HepG2 (cell line): ENCODE data around the gene KANK3. TPM values are rescaled to one million over a fixed set of nuclear protein-coding genes. Genes with fewer than 3 reads are reported as not detected.

Experiments used
- ATRX ChIP-seq: sonication (generic); formaldehyde crosslinking; IDR thresholded peaks from 2 replicates; pipeline ENCODE4 v1.4.0; 2020; ENCODE audit warnings: missing genetic modification reagents, borderline replicate concordance
- BATF2 ChIP-seq: sonication (generic); formaldehyde crosslinking; IDR thresholded peaks from 2 replicates; pipeline ENCODE4 v1.8.0; 2022; ENCODE audit warnings: mild to moderate bottlenecking, missing genetic modification reagents, moderate library complexity
- CENPT ChIP-seq: sonication (generic); formaldehyde crosslinking; IDR thresholded peaks from 2 replicates; pipeline ENCODE4 v1.8.0; 2022; ENCODE audit warnings: low read depth, mild to moderate bottlenecking, moderate library complexity, missing genetic modification reagents
- EEA1 ChIP-seq: sonication (generic); formaldehyde crosslinking; IDR thresholded peaks from 2 replicates; pipeline ENCODE4 v1.5.1; 2020; ENCODE audit warnings: mild to moderate bottlenecking, missing genetic modification reagents, borderline replicate concordance
- FIP1L1 ChIP-seq: fragments of 200-400 bp; formaldehyde crosslinking; IDR thresholded peaks from 2 replicates; pipeline ENCODE4 v1.6.1; 2018; ENCODE audit warnings: low read depth, mild to moderate bottlenecking, low read length, moderate library complexity, borderline replicate concordance; ENCODE audit not compliant: insufficient read depth
- GFI1 ChIP-seq: sonication (generic); formaldehyde crosslinking; IDR thresholded peaks from 2 replicates; pipeline ENCODE4 v1.5.0; 2020; ENCODE audit warnings: missing genetic modification reagents, mild to moderate bottlenecking, borderline replicate concordance
- KLF12 ChIP-seq: sonication (generic); formaldehyde crosslinking; IDR thresholded peaks from 2 replicates; pipeline ENCODE4 v1.4.0; 2020; ENCODE audit warnings: missing genetic modification reagents, borderline replicate concordance
- KMT2A ChIP-seq: sonication (generic); formaldehyde crosslinking; IDR thresholded peaks from 2 replicates; pipeline ENCODE4 v1.4.0; 2020; ENCODE audit warnings: missing genetic modification reagents
- MAFG ChIP-seq: sonication (generic); formaldehyde crosslinking; IDR thresholded peaks from 2 replicates; pipeline ENCODE4 v1.5.1; 2020; ENCODE audit warnings: mild to moderate bottlenecking, missing genetic modification reagents
- MAZ ChIP-seq, 2 experiments: sonication (generic) in 1 of 2; formaldehyde crosslinking in 1 of 2; IDR thresholded peaks; 2 replicates each; pipeline versions ENCODE4 v1.5.0 to v1.6.1; 2012 to 2020; ENCODE audit warnings: low read depth in 2 of 2, mild to moderate bottlenecking in 2 of 2, borderline replicate concordance in 1 of 2, improper control_type of control experiment in 1 of 2, low read length in 1 of 2, missing genetic modification reagents in 1 of 2, moderate library complexity in 1 of 2
- MED13 ChIP-seq: sonication (generic); formaldehyde crosslinking; IDR thresholded peaks from 2 replicates; pipeline ENCODE4 v1.5.0; 2020; ENCODE audit warnings: missing genetic modification reagents
- MLLT10 ChIP-seq: sonication (generic); formaldehyde crosslinking; IDR thresholded peaks from 2 replicates; pipeline ENCODE4 v1.4.0; 2020; ENCODE audit warnings: missing genetic modification reagents
- NFE2L2 ChIP-seq: fragments of 150-350 bp; IDR thresholded peaks from 2 replicates; pipeline ENCODE4 v1.6.1; 2014; ENCODE audit warnings: low read length
- PAXIP1 ChIP-seq: sonication (generic); formaldehyde crosslinking; conservative IDR thresholded peaks from 2 replicates; pipeline ENCODE4 v1.4.0; 2020; ENCODE audit warnings: mild to moderate bottlenecking, missing genetic modification reagents, moderate library complexity
- PCBP1 ChIP-seq: fragments of 200-400 bp; formaldehyde crosslinking; IDR thresholded peaks from 2 replicates; pipeline ENCODE4 v1.6.1; 2017; ENCODE audit warnings: mild to moderate bottlenecking, low read depth, low read length, borderline replicate concordance
- RFX5 ChIP-seq: IDR thresholded peaks from 2 replicates; pipeline ENCODE4 v1.6.1; 2011; ENCODE audit warnings: low read depth, low read length, improper control_type of control experiment
- STAT6 ChIP-seq: sonication (generic); formaldehyde crosslinking; IDR thresholded peaks from 2 replicates; pipeline ENCODE4 v1.4.0; 2020; ENCODE audit warnings: missing genetic modification reagents, mild to moderate bottlenecking, borderline replicate concordance
- SUZ12 ChIP-seq: fragments of 150-350 bp; IDR thresholded peaks from 2 replicates; pipeline ENCODE4 v1.6.1; 2014; ENCODE audit warnings: low read depth, low read length
- TOE1 ChIP-seq: sonication (generic); formaldehyde crosslinking; IDR thresholded peaks from 2 replicates; pipeline ENCODE4 v1.4.0; 2020; ENCODE audit warnings: mild to moderate bottlenecking, missing genetic modification reagents
- ZFP36 ChIP-seq: fragments of 150-350 bp; IDR thresholded peaks from 2 replicates; pipeline ENCODE4 v1.6.1; 2018; ENCODE audit warnings: borderline replicate concordance, low read length, low read depth; ENCODE audit not compliant: partially characterized antibody
- ZNF101 ChIP-seq: sonication (generic); formaldehyde crosslinking; IDR thresholded peaks from 2 replicates; pipeline ENCODE4 v1.4.0; 2020; ENCODE audit warnings: mild to moderate bottlenecking, low read depth, missing genetic modification reagents, borderline replicate concordance
- ZNF20 ChIP-seq: sonication (generic); formaldehyde crosslinking; IDR thresholded peaks from 2 replicates; pipeline ENCODE4 v1.4.0; 2020; ENCODE audit warnings: mild to moderate bottlenecking, moderate library complexity, missing genetic modification reagents
- polyA plus RNA-seq, 8 experiments: library from polyadenylated mRNA; depleted of rRNA in 3 of 8; stranded (reverse) in 7 of 8; unstranded in 1 of 8; fragments of >200 nt; fragmentation: Illumina TruSeq in 4 of 8; extraction: Trizol in 4 of 8; gene quantifications; 2 replicates each; pipeline versions ENCODE4 v1.2.1 to v1.2.3, GENCODE V29; 2011 to 2016; ENCODE audit warnings: low read depth in 4 of 8, missing spikeins in 1 of 8, mixed read lengths in 1 of 8; ENCODE audit not compliant: insufficient read depth in 1 of 8
- total RNA-seq, 5 experiments: library from RNA; depleted of rRNA; stranded (reverse); fragments of >200 nt; fragmentation: Illumina TruSeq; extraction: Trizol; gene quantifications; 2 replicates each; pipeline ENCODE4 v1.2.3, GENCODE V29; 2016; ENCODE audit warnings: low read depth in 1 of 5

Gene KANK3
- total and polyA plus RNA-seq, 2 of the 13 experiments (the other 11 are each of a cell fraction or from before 2014, with no cell fraction given), result 0.15 to 0.20 TPM

- peak; percentile 27; the same call in 1 of the 2 replicates for TF ChIP-seq PAXIP1 (CRISPR knock-in tag)
- TF ChIP-seq FIP1L1, result peak; percentile 52; the same call in 1 of the 2 replicates
- TF ChIP-seq STAT6 (CRISPR knock-in tag), result no peak
- TF ChIP-seq MAFG, result no peak
- no peak for TF ChIP-seq SUZ12
- TF ChIP-seq KLF12, result no peak; the same call in 1 of the 2 replicates
- no peak for TF ChIP-seq CENPT (CRISPR knock-in tag)
- TF ChIP-seq MED13, result no peak
- no peak for TF ChIP-seq KMT2A
- no peak for TF ChIP-seq RFX5
- TF ChIP-seq ATRX (CRISPR knock-in tag), result no peak
- no peak for TF ChIP-seq PCBP1
- no peak for TF ChIP-seq EEA1
- no peak for TF ChIP-seq MAZ (IDR thresholded peaks at IDR 0.05; ENCODE audit: borderline replicate concordance, low read depth, low read length)
- TF ChIP-seq MAZ (CRISPR knock-in tag; IDR thresholded peaks at IDR 0.05; ENCODE audit: low read depth), result peak; percentile 42; the same call in 1 of the 2 replicates
- no peak for TF ChIP-seq MLLT10 (CRISPR knock-in tag)
- no peak; the same call in 1 of the 2 replicates for TF ChIP-seq BATF2 (CRISPR knock-in tag)
- TF ChIP-seq ZNF20 (CRISPR knock-in tag), result no peak
- TF ChIP-seq GFI1 (CRISPR knock-in tag), result no peak
- no peak for TF ChIP-seq ZNF101 (CRISPR knock-in tag)
- TF ChIP-seq TOE1 (CRISPR knock-in tag), result no peak
- TF ChIP-seq ZFP36, result no peak
- no peak for TF ChIP-seq NFE2L2
Measured at GRCh38 chr19:8363803-8364771, 21.0 kb upstream of the KANK3 start, which contains the start of gene ANGPTL4 (continued).
